ENCODE data around the gene ZBTB20. TPM values are rescaled to one million over a fixed set of nuclear protein-coding genes. Genes with fewer than 3 reads are reported as not detected.

ZBTB20 gene
- total RNA-seq, 1 donor: 32.9 TPM

GRCh38 chr3:114435386-114436115 lies 711.5 kb downstream of the ZBTB20 start:
- Histone ChIP-seq H3K4me2 (ENCODE audit: insufficient read depth, low read length) (no peak overlapping the region), H4K20me1 (ENCODE audit: insufficient read depth, low read length) (peaks cover 41% of the 10 kb centered on the region), H3K36me3 (ENCODE audit: insufficient read depth, low read length) (no peaks in the 10 kb centered on the region), H3K27ac (ENCODE audit: low read depth, low read length) (no peak overlapping the region), H3K4me1 (ENCODE audit: insufficient read depth, low read length) (no peaks in the 10 kb centered on the region), H3K9me3 (ENCODE audit: low read depth, low read length) (no peaks in the 10 kb centered on the region), H3K4me3 (ENCODE audit: insufficient read depth, low read length) (no peak overlapping the region), H2AFZ (ENCODE audit: low read length) (no peak overlapping the region), H3K79me2 (ENCODE audit: insufficient read depth, low read length) (peaks cover 5% of the 10 kb centered on the region), H3K27me3 (ENCODE audit: insufficient read depth, low read length) (no peaks in the 10 kb centered on the region)
- no peak for TF ChIP-seq CTCF (IDR thresholded peaks at IDR 0.05; ENCODE audit: extremely low read depth, low read depth, low read length)
- DNase-seq (ENCODE audit: insufficient read length, low spot score, missing footprints): no peak

GRCh38 chr3:114432310-114432709 lies 714.8 kb downstream of the ZBTB20 start:
- peaks cover 6% of the 10 kb centered on the region for H3K79me2 ChIP-seq (ENCODE audit: insufficient read depth, low read length)
- H3K36me3 ChIP-seq (ENCODE audit: insufficient read depth, low read length): no peaks in the 10 kb centered on the region
- H3K27me3 ChIP-seq (ENCODE audit: insufficient read depth, low read length): no peaks in the 10 kb centered on the region
- no peak overlapping the region for H3K27ac ChIP-seq (ENCODE audit: low read depth, low read length)
- no peak overlapping the region for H3K4me3 ChIP-seq (ENCODE audit: insufficient read depth, low read length)
- no peak overlapping the region for H2AFZ ChIP-seq (ENCODE audit: low read length)
- H4K20me1 ChIP-seq (ENCODE audit: insufficient read depth, low read length): peaks cover 31% of the 10 kb centered on the region
- H3K4me2 ChIP-seq (ENCODE audit: insufficient read depth, low read length): no peak overlapping the region
- H3K4me1 ChIP-seq (ENCODE audit: insufficient read depth, low read length): no peaks in the 10 kb centered on the region
- H3K9me3 ChIP-seq (ENCODE audit: low read depth, low read length): no peaks in the 10 kb centered on the region
- no peak for DNase-seq (ENCODE audit: insufficient read length, low spot score, missing footprints)
- no peak for TF ChIP-seq CTCF (IDR thresholded peaks at IDR 0.05; ENCODE audit: extremely low read depth, low read depth, low read length)

- Histone ChIP-seq H3K27me3 (ENCODE audit: insufficient read depth, low read length) (no peaks in the 10 kb centered on the region), H3K4me1 (ENCODE audit: insufficient read depth, low read length) (no peaks in the 10 kb centered on the region), H4K20me1 (ENCODE audit: insufficient read depth, low read length) (peaks cover 28% of the 10 kb centered on the region), H3K36me3 (ENCODE audit: insufficient read depth, low read length) (no peaks in the 10 kb centered on the region), H3K4me3 (ENCODE audit: insufficient read depth, low read length) (no peak overlapping the region), H3K79me2 (ENCODE audit: insufficient read depth, low read length) (peaks cover 8% of the 10 kb centered on the region), H2AFZ (ENCODE audit: low read length) (no peak overlapping the region), H3K4me2 (ENCODE audit: insufficient read depth, low read length) (no peak overlapping the region), H3K27ac (ENCODE audit: low read depth, low read length) (no peak overlapping the region), H3K9me3 (ENCODE audit: low read depth, low read length) (no peaks in the 10 kb centered on the region)
- TF ChIP-seq CTCF (IDR thresholded peaks at IDR 0.05; ENCODE audit: extremely low read depth, low read depth, low read length): no peak
- DNase-seq (ENCODE audit: insufficient read length, low spot score, missing footprints): no peak
Measured at GRCh38 chr3:114428044-114428595, 719.0 kb downstream of the ZBTB20 start.

- Histone ChIP-seq H3K27me3 (ENCODE audit: insufficient read depth, low read length) (no peaks in the 10 kb centered on the region), H2AFZ (ENCODE audit: low read length) (no peak overlapping the region), H3K4me2 (ENCODE audit: insufficient read depth, low read length) (no peak overlapping the region), H3K36me3 (ENCODE audit: insufficient read depth, low read length) (no peaks in the 10 kb centered on the region), H3K4me3 (ENCODE audit: insufficient read depth, low read length) (no peak overlapping the region), H4K20me1 (ENCODE audit: insufficient read depth, low read length) (peaks cover 28% of the 10 kb centered on the region), H3K79me2 (ENCODE audit: insufficient read depth, low read length) (peaks cover 8% of the 10 kb centered on the region), H3K27ac (ENCODE audit: low read depth, low read length) (no peak overlapping the region), H3K4me1 (ENCODE audit: insufficient read depth, low read length) (no peaks in the 10 kb centered on the region), H3K9me3 (ENCODE audit: low read depth, low read length) (no peaks in the 10 kb centered on the region)
- TF ChIP-seq CTCF (IDR thresholded peaks at IDR 0.05; ENCODE audit: extremely low read depth, low read depth, low read length): no peak
- DNase-seq (ENCODE audit: insufficient read length, low spot score, missing footprints): no peak
Measured at GRCh38 chr3:114427285-114428043, 719.6 kb downstream of the ZBTB20 start.
